ENCODE results near the gene SLC25A1.

DNA sequence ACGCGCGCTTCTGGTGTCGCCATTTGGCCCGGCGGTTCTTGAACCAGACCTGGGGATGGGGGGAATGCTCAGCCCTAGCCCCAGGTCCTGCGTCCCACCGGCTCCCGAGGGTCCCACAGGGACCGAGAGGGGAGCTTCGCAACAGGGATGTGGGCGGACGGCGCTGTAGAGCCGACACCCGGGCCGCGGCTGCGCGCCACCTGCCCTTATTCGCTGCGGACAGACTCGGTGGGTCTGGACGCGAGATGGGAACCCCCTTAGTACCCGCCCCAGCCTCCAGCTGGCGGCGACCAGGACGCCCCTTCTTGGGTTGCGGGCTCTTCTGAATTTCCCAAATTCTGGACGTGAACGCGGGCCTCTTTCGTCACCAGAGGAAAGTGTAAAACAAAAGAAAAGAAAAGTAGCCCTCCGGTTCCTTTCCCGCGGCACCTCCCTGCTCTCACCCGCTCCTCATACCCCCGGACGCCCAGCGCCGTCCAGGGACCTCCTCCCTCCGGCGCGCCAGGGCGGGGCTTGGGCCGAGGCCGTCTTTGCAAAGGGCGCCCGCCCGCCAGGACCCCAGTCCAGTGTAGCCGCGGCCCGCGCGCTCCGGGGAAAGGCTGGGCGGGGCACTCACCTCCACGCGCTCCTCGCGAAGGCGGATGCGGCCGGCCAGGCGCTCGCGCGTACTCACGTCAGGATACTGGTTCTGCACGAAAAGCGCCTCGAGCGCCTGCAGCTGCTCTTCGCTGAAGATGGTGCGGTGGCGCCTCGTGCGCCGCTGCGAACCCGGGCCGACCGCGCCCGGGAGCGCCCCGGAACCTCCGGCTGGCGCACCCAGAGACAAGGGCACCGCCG is 29.3 kb downstream of the SLC25A1 start:
- TF ChIP-seq POLR2A (IDR thresholded peaks at IDR 0.05; ENCODE audit: low read length) (no peak), GATA1 (IDR thresholded peaks at IDR 0.05; ENCODE audit: low read depth, low read length) (no peak)

Data from erythroblast (primary cell).